B cell (primary cell): Measurements from ENCODE around the gene RNASE3.
"Not testable (repeated sequence)": the region's sequence is repeated elsewhere in the genome, so short reads cannot be mapped to it uniquely, and the experiment has no call there.

Experiments used
- EZH2 ChIP-seq: IDR thresholded peaks from 2 replicates; pipeline ENCODE4 v1.6.1; 2012; ENCODE audit warnings: borderline replicate concordance, low read depth, mild to moderate bottlenecking, moderate library complexity, low read length; ENCODE audit not compliant: insufficient read depth, poor library complexity, severe bottlenecking
- TF ChIP-seq, protein P1 (sequence below): fragments of 200-600 bp; IDR thresholded peaks from one replicate; pipeline ENCODE4 v1.8.0; 2022; ENCODE audit warnings: antibody characterized with exemption, mild to moderate bottlenecking

DNA sequence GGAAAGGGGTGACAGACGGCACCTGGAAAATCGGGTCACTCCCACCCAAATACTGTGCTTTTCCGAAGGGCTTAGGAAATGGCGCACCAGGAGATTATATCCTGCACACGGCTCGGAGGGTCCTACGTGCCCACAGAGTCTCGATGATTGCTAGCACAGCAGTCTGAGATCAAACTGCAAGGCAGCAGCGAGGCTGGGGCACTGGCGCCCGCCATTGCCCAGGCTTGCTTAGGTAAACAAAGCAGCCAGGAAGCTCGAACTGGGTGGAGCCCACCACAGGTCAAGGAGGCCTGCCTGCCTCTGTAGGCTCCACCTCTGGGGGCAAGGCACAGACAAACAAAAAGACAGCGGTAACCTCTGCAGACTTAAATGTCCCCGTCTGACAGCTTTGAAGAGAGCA, 19.6 kb downstream of the RNASE3 start:
- TF ChIP-seq, protein P1, sequence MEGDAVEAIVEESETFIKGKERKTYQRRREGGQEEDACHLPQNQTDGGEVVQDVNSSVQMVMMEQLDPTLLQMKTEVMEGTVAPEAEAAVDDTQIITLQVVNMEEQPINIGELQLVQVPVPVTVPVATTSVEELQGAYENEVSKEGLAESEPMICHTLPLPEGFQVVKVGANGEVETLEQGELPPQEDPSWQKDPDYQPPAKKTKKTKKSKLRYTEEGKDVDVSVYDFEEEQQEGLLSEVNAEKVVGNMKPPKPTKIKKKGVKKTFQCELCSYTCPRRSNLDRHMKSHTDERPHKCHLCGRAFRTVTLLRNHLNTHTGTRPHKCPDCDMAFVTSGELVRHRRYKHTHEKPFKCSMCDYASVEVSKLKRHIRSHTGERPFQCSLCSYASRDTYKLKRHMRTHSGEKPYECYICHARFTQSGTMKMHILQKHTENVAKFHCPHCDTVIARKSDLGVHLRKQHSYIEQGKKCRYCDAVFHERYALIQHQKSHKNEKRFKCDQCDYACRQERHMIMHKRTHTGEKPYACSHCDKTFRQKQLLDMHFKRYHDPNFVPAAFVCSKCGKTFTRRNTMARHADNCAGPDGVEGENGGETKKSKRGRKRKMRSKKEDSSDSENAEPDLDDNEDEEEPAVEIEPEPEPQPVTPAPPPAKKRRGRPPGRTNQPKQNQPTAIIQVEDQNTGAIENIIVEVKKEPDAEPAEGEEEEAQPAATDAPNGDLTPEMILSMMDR: not testable (repeated sequence)
- not testable (repeated sequence) for TF ChIP-seq EZH2
